GM12874 (cell line): ENCODE measurements around the gene SPATA2L.

ENCODE experiments used
- TF ChIP-seq, protein P1 (sequence below): IDR thresholded peaks from 2 replicates; pipeline ENCODE4 v1.5.1; 2011; ENCODE audit warnings: low read depth, mild to moderate bottlenecking, control low read depth, low read length, moderate library complexity; ENCODE audit not compliant: insufficient read depth

Gene SPATA2L

DNA sequence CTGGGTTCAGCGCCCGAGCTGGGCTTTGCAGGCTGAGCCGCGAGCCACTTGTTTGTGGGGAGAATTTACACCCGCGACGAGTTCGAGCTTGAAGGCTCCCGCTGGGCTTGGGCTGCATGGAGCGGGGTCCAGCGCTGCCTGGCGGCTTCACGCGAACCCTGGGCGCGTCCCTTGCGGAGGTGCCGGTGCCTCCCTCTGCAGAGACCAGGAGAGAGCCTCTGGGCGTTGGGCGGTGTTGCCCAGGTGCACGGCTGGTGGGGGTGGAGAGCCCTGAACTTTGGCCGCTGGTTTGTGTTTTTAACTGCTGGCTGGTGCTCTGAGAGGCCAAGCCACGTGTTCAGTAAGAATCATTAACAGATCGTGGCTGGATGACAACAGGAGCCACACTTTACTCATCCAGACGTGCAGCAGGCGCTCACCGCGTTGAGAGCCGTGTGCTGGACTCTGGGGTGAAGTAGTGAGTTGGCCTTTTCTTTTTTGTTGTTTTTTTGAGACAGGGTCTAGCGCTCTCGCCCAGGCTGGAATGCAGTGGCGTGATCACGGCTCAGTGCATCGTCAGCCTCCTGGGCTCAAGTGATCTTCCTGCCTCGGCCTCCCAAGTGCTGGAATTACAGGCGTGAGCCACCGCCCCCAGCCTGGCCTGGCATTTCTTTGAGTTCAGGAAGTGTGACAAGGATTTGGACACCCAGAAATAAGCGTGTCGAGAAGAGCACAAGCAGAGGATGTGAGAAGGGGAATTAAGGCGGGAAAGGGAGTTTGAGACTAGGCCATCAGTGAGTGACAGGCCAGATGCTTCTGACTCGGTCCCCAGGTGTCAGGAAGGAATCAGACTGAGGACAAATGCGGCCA lies 14.2 kb downstream of the SPATA2L start:
- TF ChIP-seq, protein P1, sequence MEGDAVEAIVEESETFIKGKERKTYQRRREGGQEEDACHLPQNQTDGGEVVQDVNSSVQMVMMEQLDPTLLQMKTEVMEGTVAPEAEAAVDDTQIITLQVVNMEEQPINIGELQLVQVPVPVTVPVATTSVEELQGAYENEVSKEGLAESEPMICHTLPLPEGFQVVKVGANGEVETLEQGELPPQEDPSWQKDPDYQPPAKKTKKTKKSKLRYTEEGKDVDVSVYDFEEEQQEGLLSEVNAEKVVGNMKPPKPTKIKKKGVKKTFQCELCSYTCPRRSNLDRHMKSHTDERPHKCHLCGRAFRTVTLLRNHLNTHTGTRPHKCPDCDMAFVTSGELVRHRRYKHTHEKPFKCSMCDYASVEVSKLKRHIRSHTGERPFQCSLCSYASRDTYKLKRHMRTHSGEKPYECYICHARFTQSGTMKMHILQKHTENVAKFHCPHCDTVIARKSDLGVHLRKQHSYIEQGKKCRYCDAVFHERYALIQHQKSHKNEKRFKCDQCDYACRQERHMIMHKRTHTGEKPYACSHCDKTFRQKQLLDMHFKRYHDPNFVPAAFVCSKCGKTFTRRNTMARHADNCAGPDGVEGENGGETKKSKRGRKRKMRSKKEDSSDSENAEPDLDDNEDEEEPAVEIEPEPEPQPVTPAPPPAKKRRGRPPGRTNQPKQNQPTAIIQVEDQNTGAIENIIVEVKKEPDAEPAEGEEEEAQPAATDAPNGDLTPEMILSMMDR: no peak

DNA sequence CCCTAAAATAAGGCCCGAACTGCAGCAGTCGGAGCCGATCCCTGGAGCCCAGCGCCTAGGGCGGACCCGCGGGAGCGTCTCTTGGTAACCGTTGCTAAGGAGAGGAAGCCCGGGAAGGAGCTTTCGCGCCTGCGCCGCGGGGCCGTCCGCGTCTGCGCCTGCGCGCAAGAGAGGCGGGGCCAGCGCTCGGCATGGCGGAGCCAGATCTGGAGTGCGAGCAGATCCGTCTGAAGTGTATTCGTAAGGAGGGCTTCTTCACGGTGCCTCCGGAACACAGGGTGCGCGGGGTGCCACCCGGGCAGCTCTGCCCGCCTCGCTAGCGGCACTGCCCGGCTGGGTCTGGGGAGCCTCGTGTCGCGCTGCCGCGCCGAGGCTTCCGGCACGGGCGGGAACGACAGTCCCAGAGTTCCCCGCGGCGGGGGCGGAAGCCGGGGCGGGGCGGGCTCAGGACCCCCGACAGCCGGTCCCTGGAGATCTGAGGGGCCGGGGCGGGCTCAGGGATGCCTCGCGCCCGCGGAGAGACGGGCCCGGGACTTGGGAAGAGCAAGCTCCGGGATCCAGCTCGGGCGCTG lies 14.9 kb downstream of the SPATA2L start, which contains the start of gene CDK10:
TSS of gene CDK10 (plus strand) at position 170 of the 572 bp plus-strand sequence. CDS start at position 192, 22 bp downstream.
- TF ChIP-seq, protein P1: no peak

DNA sequence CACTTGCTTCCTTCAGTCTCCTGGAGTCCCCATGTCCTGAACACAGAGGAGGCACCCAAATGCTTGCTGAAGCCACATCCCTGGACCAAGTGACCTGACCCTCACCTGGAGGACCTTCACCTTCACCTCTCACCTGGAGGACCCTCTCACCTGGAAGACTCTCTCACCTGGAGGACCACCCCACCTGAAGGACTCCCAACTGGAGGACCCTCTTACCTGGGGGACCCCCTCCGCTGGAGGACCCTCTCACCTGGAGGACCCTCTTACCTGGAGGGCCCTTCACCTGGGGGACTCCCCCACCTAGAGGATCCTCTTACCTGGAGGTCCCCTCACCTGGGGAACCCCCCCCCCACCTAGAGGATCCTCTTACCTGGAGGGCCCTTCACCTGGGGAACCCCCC lies 15.6 kb downstream of the SPATA2L start:
- TF ChIP-seq, protein P1: no peak

DNA sequence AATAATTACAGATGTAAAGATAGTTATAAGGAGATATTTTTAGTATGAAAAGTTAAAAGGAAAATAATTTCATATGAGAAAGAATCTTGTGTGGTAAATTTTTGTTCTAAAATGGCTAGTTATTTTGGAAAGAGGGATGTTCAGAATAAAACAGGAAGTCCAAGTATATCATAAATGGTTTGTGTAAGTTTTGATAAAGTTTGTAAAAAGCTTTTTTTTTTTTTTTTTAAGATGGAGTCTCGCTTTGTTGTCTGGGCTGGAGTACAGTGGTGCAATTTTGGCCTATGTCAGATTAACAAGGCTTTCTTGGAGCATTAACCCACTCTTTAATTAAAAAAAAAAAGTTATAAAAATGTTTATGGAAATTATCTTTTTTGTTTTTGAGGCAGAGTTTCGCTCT lies 23.2 kb downstream of the SPATA2L start:
- TF ChIP-seq, protein P1: no peak

DNA sequence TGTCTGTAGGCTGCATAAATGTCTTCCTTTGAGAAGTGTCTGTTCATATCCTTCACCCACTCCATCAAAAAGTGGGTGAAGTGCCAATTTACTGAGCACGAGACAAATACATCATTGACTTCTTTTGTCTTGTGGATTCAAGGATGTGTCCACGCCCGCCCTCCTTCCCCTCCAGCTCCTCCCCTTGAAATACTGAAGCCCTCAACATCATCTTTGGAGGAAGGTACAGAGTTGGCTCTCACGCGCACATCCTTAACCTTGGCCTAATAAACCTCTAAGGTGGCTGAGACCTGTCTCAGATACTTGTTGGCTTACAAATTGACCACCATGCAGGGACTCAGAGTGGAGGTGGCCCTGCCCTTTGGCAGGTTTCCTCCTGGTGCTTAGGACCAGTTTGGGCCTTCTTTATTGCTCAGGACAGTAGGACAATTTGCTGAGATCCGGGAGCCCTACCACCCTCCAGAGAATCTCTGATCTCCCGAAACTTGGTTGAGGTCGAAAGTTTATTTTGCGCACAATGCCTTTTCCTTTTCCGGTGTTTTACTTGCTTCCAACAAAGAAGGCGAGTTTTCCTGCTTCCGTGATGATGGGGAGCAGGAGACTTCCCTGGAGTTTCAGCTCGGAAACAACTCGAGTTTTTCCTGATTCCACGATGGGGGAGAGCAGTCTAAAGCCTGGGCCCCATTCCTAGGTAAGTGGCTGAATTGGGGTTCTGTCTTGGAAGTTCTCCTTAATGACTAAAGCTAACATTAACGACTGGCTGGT lies 29.1 kb downstream of the SPATA2L start:
- TF ChIP-seq, protein P1: no peak

DNA sequence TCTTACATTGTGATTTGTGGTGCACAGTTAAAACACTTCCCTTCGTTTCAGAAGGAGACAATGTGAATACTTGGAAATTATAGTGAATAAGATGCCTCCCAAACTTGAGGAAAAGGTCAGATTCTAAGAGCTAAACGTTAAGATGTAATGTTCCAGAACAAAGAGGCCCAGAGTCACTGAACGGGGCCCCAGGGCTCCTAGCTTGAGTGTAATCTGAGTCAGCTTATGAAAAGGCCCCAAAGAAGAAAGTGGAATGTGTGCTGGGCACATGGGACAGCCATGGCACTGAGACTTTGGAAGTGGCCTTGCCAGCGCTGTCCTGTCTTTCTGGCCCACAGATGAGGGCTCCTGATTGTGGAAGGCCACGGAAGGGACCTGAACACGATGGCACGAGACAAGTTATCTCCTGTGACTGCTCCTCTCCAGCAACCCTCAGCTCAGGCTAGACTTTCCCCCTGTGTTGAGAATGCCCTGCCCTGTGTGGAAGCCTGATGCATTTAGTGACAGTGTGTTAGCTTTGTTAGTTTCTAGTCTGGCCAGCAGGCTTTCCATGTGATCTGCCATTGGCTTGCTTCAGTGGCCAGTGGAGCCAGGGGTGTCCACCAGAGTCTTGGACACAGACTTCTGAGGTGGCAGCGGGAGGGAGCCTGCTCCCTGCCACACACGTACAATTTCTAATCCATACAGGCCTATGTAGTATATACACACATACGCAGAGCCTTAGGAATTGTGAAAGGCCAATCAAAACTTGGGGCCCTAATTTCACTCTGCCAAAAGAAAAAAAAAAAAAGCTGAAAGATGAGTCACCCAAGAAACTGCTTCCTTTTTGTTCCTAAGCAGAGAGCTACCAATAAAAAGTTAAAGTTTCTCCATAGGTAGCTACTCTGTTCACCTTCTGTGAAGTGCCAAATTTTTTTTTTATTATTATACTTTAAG lies 30.7 kb downstream of the SPATA2L start:
- TF ChIP-seq, protein P1: no peak
